ENCODE data around the gene TSPAN15. TPM values are rescaled to one million over a fixed set of nuclear protein-coding genes. Genes with fewer than 3 reads are reported as not detected.
"Not testable (repeated sequence)": the region's sequence is repeated elsewhere in the genome, so short reads cannot be mapped to it uniquely, and the experiment has no call there.

Gene TSPAN15
- total RNA-seq, 1 experiment from 2014 or later, result 5.0 TPM

- not testable (repeated sequence) for DNase-seq; H3K4me3 ChIP-seq (ENCODE audit: insufficient read depth, low read depth, low read length); H3K27me3 ChIP-seq (ENCODE audit: control insufficient read depth, insufficient read depth, low read length)
These were observed 37.6 kb downstream of the TSPAN15 start for GRCh38 chr10:69488856-69489255.

GRCh38 chr10:69489506-69490090 lies 38.3 kb downstream of the TSPAN15 start:
- Histone ChIP-seq H3K4me3 (ENCODE audit: insufficient read depth, low read depth, low read length) (no peak overlapping the region), H3K27me3 (ENCODE audit: control insufficient read depth, insufficient read depth, low read length) (no peaks in the 10 kb centered on the region), H3K36me3 (replicated peaks; ENCODE audit: control insufficient read depth, insufficient read depth, low read length) (no peaks in the 10 kb centered on the region)
- no peak for DNase-seq

More at GRCh38 chr10:69488856-69489255, 37.6 kb downstream of the TSPAN15 start:
- H3K36me3 ChIP-seq (replicated peaks; ENCODE audit: control insufficient read depth, insufficient read depth, low read length), result not testable (repeated sequence)

- Histone ChIP-seq H3K36me3 (replicated peaks; ENCODE audit: control insufficient read depth, insufficient read depth, low read length) (no peaks in the 10 kb centered on the region), H3K27me3 (ENCODE audit: control insufficient read depth, insufficient read depth, low read length) (no peaks in the 10 kb centered on the region), H3K4me3 (ENCODE audit: insufficient read depth, low read depth, low read length) (no peak overlapping the region)
- no peak for DNase-seq
These were observed 39.6 kb downstream of the TSPAN15 start for GRCh38 chr10:69490876-69491275.

GRCh38 chr10:69491611-69492010 lies 40.3 kb downstream of the TSPAN15 start:
- no peak for DNase-seq
- no peak overlapping the region for H3K4me3 ChIP-seq (ENCODE audit: insufficient read depth, low read depth, low read length)
- no peaks in the 10 kb centered on the region for H3K36me3 ChIP-seq (replicated peaks; ENCODE audit: control insufficient read depth, insufficient read depth, low read length)
- no peaks in the 10 kb centered on the region for H3K27me3 ChIP-seq (ENCODE audit: control insufficient read depth, insufficient read depth, low read length)

GRCh38 chr10:69492091-69492745 lies 41.0 kb downstream of the TSPAN15 start:
- no peak for DNase-seq
- Histone ChIP-seq H3K4me3 (ENCODE audit: insufficient read depth, low read depth, low read length) (no peak overlapping the region), H3K36me3 (replicated peaks; ENCODE audit: control insufficient read depth, insufficient read depth, low read length) (no peaks in the 10 kb centered on the region), H3K27me3 (ENCODE audit: control insufficient read depth, insufficient read depth, low read length) (no peaks in the 10 kb centered on the region)

GRCh38 chr10:69492746-69493462 lies 41.6 kb downstream of the TSPAN15 start:
- Histone ChIP-seq H3K27me3 (ENCODE audit: control insufficient read depth, insufficient read depth, low read length) (no peaks in the 10 kb centered on the region), H3K36me3 (replicated peaks; ENCODE audit: control insufficient read depth, insufficient read depth, low read length) (no peaks in the 10 kb centered on the region), H3K4me3 (ENCODE audit: insufficient read depth, low read depth, low read length) (no peak overlapping the region)
- no peak for DNase-seq

- Histone ChIP-seq H3K36me3 (replicated peaks; ENCODE audit: control insufficient read depth, insufficient read depth, low read length) (no peaks in the 10 kb centered on the region), H3K27me3 (ENCODE audit: control insufficient read depth, insufficient read depth, low read length) (no peaks in the 10 kb centered on the region), H3K4me3 (ENCODE audit: insufficient read depth, low read depth, low read length) (no peak overlapping the region)
- peak; percentile 64 for DNase-seq
These were observed 43.6 kb downstream of the TSPAN15 start for GRCh38 chr10:69494626-69495558.

GRCh38 chr10:69495666-69496065 lies 44.4 kb downstream of the TSPAN15 start:
- no peaks in the 10 kb centered on the region for H3K36me3 ChIP-seq (replicated peaks; ENCODE audit: control insufficient read depth, insufficient read depth, low read length)
- no peaks in the 10 kb centered on the region for H3K27me3 ChIP-seq (ENCODE audit: control insufficient read depth, insufficient read depth, low read length)
- DNase-seq, result no peak
- H3K4me3 ChIP-seq (ENCODE audit: insufficient read depth, low read depth, low read length), result no peak overlapping the region

GRCh38 chr10:69496352-69497230 lies 45.3 kb downstream of the TSPAN15 start:
- Histone ChIP-seq H3K4me3 (ENCODE audit: insufficient read depth, low read depth, low read length) (no peak overlapping the region), H3K36me3 (replicated peaks; ENCODE audit: control insufficient read depth, insufficient read depth, low read length) (no peaks in the 10 kb centered on the region), H3K27me3 (ENCODE audit: control insufficient read depth, insufficient read depth, low read length) (no peaks in the 10 kb centered on the region)
- DNase-seq, result no peak

GRCh38 chr10:69497231-69497561 lies 45.9 kb downstream of the TSPAN15 start:
- no peaks in the 10 kb centered on the region for H3K27me3 ChIP-seq (ENCODE audit: control insufficient read depth, insufficient read depth, low read length)
- H3K4me3 ChIP-seq (ENCODE audit: insufficient read depth, low read depth, low read length), result no peak overlapping the region
- H3K36me3 ChIP-seq (replicated peaks; ENCODE audit: control insufficient read depth, insufficient read depth, low read length), result no peaks in the 10 kb centered on the region
- DNase-seq, result no peak

- no peak for DNase-seq
- Histone ChIP-seq H3K27me3 (ENCODE audit: control insufficient read depth, insufficient read depth, low read length) (no peaks in the 10 kb centered on the region), H3K4me3 (ENCODE audit: insufficient read depth, low read depth, low read length) (no peak overlapping the region), H3K36me3 (replicated peaks; ENCODE audit: control insufficient read depth, insufficient read depth, low read length) (no peaks in the 10 kb centered on the region)
These were observed 46.5 kb downstream of the TSPAN15 start for GRCh38 chr10:69497611-69498390.

GRCh38 chr10:69498711-69499471 lies 47.6 kb downstream of the TSPAN15 start:
- no peaks in the 10 kb centered on the region for H3K27me3 ChIP-seq (ENCODE audit: control insufficient read depth, insufficient read depth, low read length)
- no peak for DNase-seq
- H3K4me3 ChIP-seq (ENCODE audit: insufficient read depth, low read depth, low read length), result no peak overlapping the region
- no peaks in the 10 kb centered on the region for H3K36me3 ChIP-seq (replicated peaks; ENCODE audit: control insufficient read depth, insufficient read depth, low read length)

Measured in H7 (cell line).